Colonic mucosa (tissue), 4 donors: ENCODE results near the gene CPEB2. TPM values are rescaled to one million over a fixed set of nuclear protein-coding genes. Genes with fewer than 3 reads are reported as not detected.

ENCODE experiments used
- DNase-seq: peaks from one replicate; pipeline ENCODE4 v3.0.0-alpha.2; 2020
- H3K27ac ChIP-seq: fragments of 200-600 bp; one replicate; pipeline ENCODE4 v1.8.0; 2021
- H3K27me3 ChIP-seq: fragments of 200-600 bp; one replicate; pipeline ENCODE4 v1.8.0; 2021
- H3K36me3 ChIP-seq: fragments of 200-600 bp; one replicate; pipeline ENCODE4 v1.8.0; 2021
- H3K4me1 ChIP-seq: fragments of 200-600 bp; one replicate; pipeline ENCODE4 v1.8.0; 2021; ENCODE audit warnings: mild to moderate bottlenecking
- H3K4me3 ChIP-seq: fragments of 200-600 bp; one replicate; pipeline ENCODE4 v1.8.0; 2021
- H3K9ac ChIP-seq, 2 donors: one replicate each; pipeline ENCODE4 v1.7.0; 2013; ENCODE audit warnings: control low read depth in 2 of 2, low read depth in 2 of 2, low read length in 2 of 2
- H3K9me3 ChIP-seq: fragments of 200-600 bp; one replicate; pipeline ENCODE4 v1.8.0; 2021
- intact Hi-C: fragments of 100-400 bp; cut with DNase I; formaldehyde crosslinking; loops from one replicate; pipeline ENCODE4 v1.14.1; 2022
- total RNA-seq, 2 donors: library from RNA; stranded (reverse); fragmentation: NEBNext Ultra II Directional in 1 of 2; extraction: Animal tissue kit (Norgen Biotek cat#: 25700) in 1 of 2; gene quantifications; one replicate each; pipeline ENCODE4 v1.2.1, GENCODE V29; 2021
- TF ChIP-seq, protein P1 (sequence below): fragments of 200-600 bp; IDR thresholded peaks from one replicate; pipeline ENCODE4 v1.8.0; 2022; ENCODE audit warnings: antibody characterized with exemption, mild to moderate bottlenecking
- donor health status: healthy.
- donor health status: DM: no; HTN: no; CAD: no.
- donor health status: DM: no; HTN: no; CAD: no.

Gene CPEB2
- total RNA-seq, 2 donors from 2014 or later = 12.0 to 30.8 TPM

- DNase-seq = peak; percentile 88
- Histone ChIP-seq H3K36me3 (no peaks in the 10 kb centered on the region), H3K9me3 (no peaks in the 10 kb centered on the region), H3K27ac (peak overlapping the region; percentile 98), H3K9ac (peak overlapping the region; percentile 89 to 100), H3K4me1 (peaks cover under 1% of the 10 kb centered on the region), H3K27me3 (no peaks in the 10 kb centered on the region), H3K4me3 (peak overlapping the region; percentile 85)
- TF ChIP-seq, protein P1, sequence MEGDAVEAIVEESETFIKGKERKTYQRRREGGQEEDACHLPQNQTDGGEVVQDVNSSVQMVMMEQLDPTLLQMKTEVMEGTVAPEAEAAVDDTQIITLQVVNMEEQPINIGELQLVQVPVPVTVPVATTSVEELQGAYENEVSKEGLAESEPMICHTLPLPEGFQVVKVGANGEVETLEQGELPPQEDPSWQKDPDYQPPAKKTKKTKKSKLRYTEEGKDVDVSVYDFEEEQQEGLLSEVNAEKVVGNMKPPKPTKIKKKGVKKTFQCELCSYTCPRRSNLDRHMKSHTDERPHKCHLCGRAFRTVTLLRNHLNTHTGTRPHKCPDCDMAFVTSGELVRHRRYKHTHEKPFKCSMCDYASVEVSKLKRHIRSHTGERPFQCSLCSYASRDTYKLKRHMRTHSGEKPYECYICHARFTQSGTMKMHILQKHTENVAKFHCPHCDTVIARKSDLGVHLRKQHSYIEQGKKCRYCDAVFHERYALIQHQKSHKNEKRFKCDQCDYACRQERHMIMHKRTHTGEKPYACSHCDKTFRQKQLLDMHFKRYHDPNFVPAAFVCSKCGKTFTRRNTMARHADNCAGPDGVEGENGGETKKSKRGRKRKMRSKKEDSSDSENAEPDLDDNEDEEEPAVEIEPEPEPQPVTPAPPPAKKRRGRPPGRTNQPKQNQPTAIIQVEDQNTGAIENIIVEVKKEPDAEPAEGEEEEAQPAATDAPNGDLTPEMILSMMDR = no peak
- intact Hi-C loops = no loop called here
Measured at GRCh38 chr4:15004739-15005301, 2.5 kb downstream of the CPEB2 start.

GRCh38 chr4:15005474-15006115, 3.3 kb downstream of the CPEB2 start:
- intact Hi-C loops = no loop called here
- H3K4me1 ChIP-seq = peaks cover 7% of the 10 kb centered on the region

GRCh38 chr4:15006416-15007024, 4.2 kb downstream of the CPEB2 start:
- H3K9ac ChIP-seq = no peak overlapping the region
- no peaks in the 10 kb centered on the region for H3K9me3 ChIP-seq
- peaks cover 7% of the 10 kb centered on the region for H3K4me1 ChIP-seq
- TF ChIP-seq, protein P1 = peak; percentile 23
- H3K27me3 ChIP-seq = no peaks in the 10 kb centered on the region
- no peak for DNase-seq
- no peaks in the 10 kb centered on the region for H3K36me3 ChIP-seq
- H3K4me3 ChIP-seq = no peak overlapping the region
- intact Hi-C loops = no loop called here
- H3K27ac ChIP-seq = no peak overlapping the region

More at GRCh38 chr4:15005474-15006115, 3.3 kb downstream of the CPEB2 start:
- Histone ChIP-seq H3K9ac (peak overlapping the region in 1 of 2 donors; percentile 89), H3K27me3 (no peaks in the 10 kb centered on the region), H3K36me3 (no peaks in the 10 kb centered on the region), H3K27ac (peak overlapping the region; percentile 98), H3K9me3 (no peaks in the 10 kb centered on the region), H3K4me3 (peak overlapping the region; percentile 85)
- no peak for DNase-seq
- TF ChIP-seq, protein P1 = no peak

- no peak for DNase-seq
- Histone ChIP-seq H3K9me3 (no peaks in the 10 kb centered on the region), H3K27ac (no peak overlapping the region), H3K36me3 (no peaks in the 10 kb centered on the region), H3K9ac (no peak overlapping the region), H3K4me1 (peaks cover 7% of the 10 kb centered on the region), H3K4me3 (no peak overlapping the region), H3K27me3 (no peaks in the 10 kb centered on the region)
- intact Hi-C loops = no loop called here
- TF ChIP-seq, protein P1 = no peak
Measured at GRCh38 chr4:15007201-15007600, 4.9 kb downstream of the CPEB2 start.

DNA sequence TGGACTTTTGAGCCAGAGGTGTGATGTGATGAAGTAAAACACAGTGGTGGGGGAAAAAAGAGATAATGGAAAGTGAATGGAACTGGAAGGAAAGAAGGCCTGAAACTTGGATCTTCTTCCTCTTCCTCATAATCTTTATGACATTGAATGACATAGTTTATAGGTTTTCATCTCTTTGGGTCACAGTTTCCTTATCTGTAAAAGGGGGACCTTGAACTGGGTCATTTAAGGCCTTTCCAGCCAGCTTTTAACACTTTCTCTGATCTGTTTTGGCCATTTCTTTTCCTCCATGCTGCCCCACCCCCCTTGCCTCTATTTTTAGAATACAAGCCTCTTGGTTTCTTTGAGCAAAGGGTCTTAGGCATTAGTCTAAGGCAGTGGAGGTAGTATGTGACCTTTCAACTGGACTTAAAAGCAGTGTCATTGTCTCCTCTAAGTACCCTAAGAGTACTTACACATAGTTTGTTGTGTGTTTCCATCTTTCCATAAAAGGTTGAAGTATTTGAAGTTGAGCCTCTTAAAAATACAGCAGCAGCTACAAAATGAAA, 7.8 kb downstream of the CPEB2 start:
- TF ChIP-seq, protein P1 = no peak
- no peaks in the 10 kb centered on the region for H3K36me3 ChIP-seq
- peak overlapping the region; percentile 35 for H3K27ac ChIP-seq
- intact Hi-C loops = no loop called here
- H3K27me3 ChIP-seq = no peaks in the 10 kb centered on the region
- H3K4me1 ChIP-seq = peaks cover 7% of the 10 kb centered on the region
- H3K9ac ChIP-seq = no peak overlapping the region
- DNase-seq = no peak
- no peaks in the 10 kb centered on the region for H3K9me3 ChIP-seq
- no peak overlapping the region for H3K4me3 ChIP-seq
